Stomach smooth muscle (tissue), 2 donors: Measurements from ENCODE around the gene CDH11.

ENCODE experiments used
- H3K27ac ChIP-seq: one replicate; pipeline ENCODE4 v1.7.0; 2013; ENCODE audit warnings: mild to moderate bottlenecking, low read length, inconsistent platforms
- H3K27me3 ChIP-seq, 2 donors: one replicate each; pipeline ENCODE4 v1.7.0; 2013; ENCODE audit warnings: low read length in 2 of 2; ENCODE audit not compliant: insufficient read depth in 2 of 2, control insufficient read depth in 1 of 2
- H3K36me3 ChIP-seq, 2 donors: one replicate each; pipeline ENCODE4 v1.7.0; 2013; ENCODE audit warnings: low read length in 2 of 2; ENCODE audit not compliant: control insufficient read depth in 2 of 2, insufficient read depth in 2 of 2
- H3K4me1 ChIP-seq: one replicate; pipeline ENCODE4 v1.7.0; 2013; ENCODE audit warnings: low read length; ENCODE audit not compliant: control insufficient read depth, insufficient read depth
- H3K4me3 ChIP-seq, 2 donors: one replicate each; pipeline ENCODE4 v1.7.0; 2013; ENCODE audit warnings: low read length in 2 of 2
- H3K9ac ChIP-seq, 2 donors: one replicate each; pipeline ENCODE4 v1.7.0; 2013; ENCODE audit warnings: low read length in 2 of 2, mild to moderate bottlenecking in 1 of 2
- H3K9me3 ChIP-seq, 2 donors: one replicate each; pipeline ENCODE4 v1.7.0; 2013; ENCODE audit warnings: low read length in 2 of 2; ENCODE audit not compliant: control insufficient read depth in 2 of 2
- donor health status: healthy.
- donor health status: Pancreatic carcinoma.

CDH11 gene

DNA sequence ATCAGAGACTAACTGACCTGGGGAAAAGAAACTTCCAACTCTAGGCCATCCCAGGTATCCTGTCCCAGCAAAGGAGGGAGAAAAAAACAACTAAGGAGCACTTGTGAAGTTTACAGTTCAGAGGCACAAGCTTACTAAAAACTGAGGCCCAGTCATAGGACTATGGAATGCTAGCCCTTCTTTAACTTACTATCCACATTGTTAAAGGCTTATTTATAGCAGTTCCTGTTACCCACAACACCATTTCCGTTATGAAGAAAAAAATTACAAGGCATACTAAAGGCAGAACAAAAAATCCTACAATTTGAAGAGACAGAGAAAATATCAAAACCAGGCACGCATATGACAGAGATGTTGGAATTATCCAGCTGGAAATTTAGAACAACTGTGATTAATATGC is 159.1 kb downstream of the CDH11 start:
- Histone ChIP-seq H3K4me3 (no peak overlapping the region), H3K36me3 (peaks cover 8 to 14% of the 10 kb centered on the region in 2 donors), H3K4me1 (no peaks in the 10 kb centered on the region), H3K27ac (no peak overlapping the region), H3K27me3 (no peaks in the 10 kb centered on the region), H3K9me3 (no peaks in the 10 kb centered on the region), H3K9ac (no peak overlapping the region)

DNA sequence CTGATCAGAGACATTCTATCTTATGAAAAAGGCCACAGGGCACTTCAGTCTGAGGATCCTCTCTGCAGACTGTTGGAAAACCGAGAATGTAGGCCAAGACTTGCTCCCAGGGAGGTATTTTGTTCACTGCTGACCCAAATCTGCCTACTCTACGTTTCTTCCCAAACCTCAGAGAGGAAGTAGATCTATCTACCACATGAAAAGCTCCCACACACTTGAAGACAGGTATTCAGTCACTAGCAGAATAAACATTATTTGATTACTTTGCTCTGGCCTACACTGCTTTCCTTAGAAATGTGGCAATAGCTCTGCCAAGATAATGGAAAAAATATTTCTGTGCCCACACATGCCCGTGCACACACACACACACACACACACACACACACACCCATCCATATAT is 164.6 kb downstream of the CDH11 start:
- Histone ChIP-seq H3K36me3 (peaks cover 0 to 14% of the 10 kb centered on the region in 2 donors), H3K4me3 (no peak overlapping the region), H3K27ac (no peak overlapping the region), H3K27me3 (no peaks in the 10 kb centered on the region), H3K9ac (no peak overlapping the region), H3K4me1 (peaks cover 4% of the 10 kb centered on the region), H3K9me3 (no peaks in the 10 kb centered on the region)

DNA sequence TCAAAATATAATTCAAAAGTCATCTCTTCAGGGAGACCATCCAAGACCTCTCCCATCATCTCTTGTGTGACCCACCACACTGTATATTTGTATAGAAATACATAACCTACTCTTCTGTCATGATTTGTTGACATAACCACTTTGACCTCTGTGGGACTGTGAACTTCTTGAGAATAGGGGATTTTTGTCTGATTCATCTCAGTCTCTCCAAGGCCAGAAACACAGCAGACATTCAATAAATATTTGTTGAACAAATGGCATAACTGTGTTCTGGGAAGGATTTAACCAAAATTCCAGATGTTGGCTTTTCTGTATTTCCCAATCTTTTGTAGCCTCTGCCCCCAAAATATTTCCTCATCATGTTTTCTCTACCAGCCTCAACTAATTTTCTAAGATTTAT is 169.7 kb downstream of the CDH11 start:
- no peaks in the 10 kb centered on the region for H3K9me3 ChIP-seq
- H3K27ac ChIP-seq = no peak overlapping the region
- no peak overlapping the region for H3K4me3 ChIP-seq
- no peaks in the 10 kb centered on the region for H3K27me3 ChIP-seq
- peaks cover 11% of the 10 kb centered on the region for H3K4me1 ChIP-seq
- H3K36me3 ChIP-seq = peaks cover 13 to 15% of the 10 kb centered on the region in 2 donors
- H3K9ac ChIP-seq = no peak overlapping the region

DNA sequence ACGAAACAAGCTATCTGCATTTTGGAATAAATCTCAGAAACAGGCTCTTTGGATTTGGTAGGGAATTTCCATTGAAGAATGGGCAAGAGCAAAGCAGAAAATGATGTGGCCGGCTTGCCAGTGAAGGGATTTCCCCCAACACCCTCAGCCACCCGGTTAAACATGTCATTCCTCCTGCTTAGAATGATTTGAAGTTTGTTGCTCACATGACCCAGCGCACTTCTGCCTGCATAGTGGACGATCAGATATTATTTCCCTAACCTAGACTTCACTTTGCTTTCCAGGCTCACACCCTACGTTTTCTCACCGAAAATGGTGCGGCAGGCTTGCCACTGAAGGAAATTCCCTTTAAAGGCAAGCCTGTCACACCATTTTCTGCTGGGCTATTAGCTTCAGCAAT is 170.7 kb downstream of the CDH11 start:
- H3K4me3 ChIP-seq = no peak overlapping the region
- no peaks in the 10 kb centered on the region for H3K27me3 ChIP-seq
- no peak overlapping the region for H3K9ac ChIP-seq
- H3K36me3 ChIP-seq = peaks cover 13 to 15% of the 10 kb centered on the region in 2 donors
- peaks cover 9% of the 10 kb centered on the region for H3K4me1 ChIP-seq
- no peaks in the 10 kb centered on the region for H3K9me3 ChIP-seq
- H3K27ac ChIP-seq = no peak overlapping the region

DNA sequence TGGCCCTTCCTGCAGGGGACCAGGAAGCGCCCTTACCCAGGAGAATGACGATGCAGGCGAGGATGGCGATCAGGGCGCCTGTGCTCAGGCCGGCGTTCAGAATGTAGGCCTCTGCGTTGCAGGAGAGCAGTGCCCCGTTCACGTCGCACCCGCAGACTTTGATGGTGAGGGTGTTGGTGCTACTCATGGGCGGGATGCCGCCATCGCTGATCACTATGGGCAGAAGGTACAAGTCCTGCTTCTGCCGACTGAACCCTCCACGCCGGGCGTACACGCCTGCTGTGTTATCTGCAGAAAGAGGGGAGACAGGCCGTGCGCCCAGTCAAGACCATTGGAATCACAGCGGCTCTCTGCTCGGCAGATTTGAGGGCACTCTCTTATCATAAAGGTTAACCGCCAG is 171.1 kb downstream of the CDH11 start:
- Histone ChIP-seq H3K4me3 (no peak overlapping the region), H3K9ac (no peak overlapping the region), H3K36me3 (peaks cover 13 to 15% of the 10 kb centered on the region in 2 donors), H3K27me3 (no peaks in the 10 kb centered on the region), H3K9me3 (no peaks in the 10 kb centered on the region), H3K4me1 (peaks cover 9% of the 10 kb centered on the region), H3K27ac (no peak overlapping the region)

DNA sequence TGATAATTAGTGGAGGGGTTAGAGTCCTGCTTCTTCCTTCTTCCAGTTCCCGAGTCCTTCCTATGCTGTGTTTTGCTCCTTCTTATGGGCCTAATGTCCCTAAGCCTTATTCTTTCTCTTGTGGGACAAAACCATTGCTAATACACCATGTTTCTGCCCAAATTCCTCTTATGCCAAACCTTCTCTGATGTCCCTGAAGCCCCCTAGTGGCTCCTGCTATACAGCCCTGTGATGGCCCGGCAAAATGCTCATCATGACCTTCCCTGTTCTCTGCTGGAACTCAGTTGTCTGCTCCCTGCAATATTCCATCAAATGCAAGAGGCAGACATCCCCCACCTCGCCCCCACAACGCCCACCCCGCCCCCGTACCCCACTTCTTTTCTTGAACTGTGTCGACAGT is 171.6 kb downstream of the CDH11 start:
- H3K27ac ChIP-seq = no peak overlapping the region
- no peaks in the 10 kb centered on the region for H3K9me3 ChIP-seq
- H3K27me3 ChIP-seq = no peaks in the 10 kb centered on the region
- peaks cover 9% of the 10 kb centered on the region for H3K4me1 ChIP-seq
- H3K4me3 ChIP-seq = no peak overlapping the region
- peaks cover 13 to 15% of the 10 kb centered on the region in 2 donors for H3K36me3 ChIP-seq
- H3K9ac ChIP-seq = no peak overlapping the region

DNA sequence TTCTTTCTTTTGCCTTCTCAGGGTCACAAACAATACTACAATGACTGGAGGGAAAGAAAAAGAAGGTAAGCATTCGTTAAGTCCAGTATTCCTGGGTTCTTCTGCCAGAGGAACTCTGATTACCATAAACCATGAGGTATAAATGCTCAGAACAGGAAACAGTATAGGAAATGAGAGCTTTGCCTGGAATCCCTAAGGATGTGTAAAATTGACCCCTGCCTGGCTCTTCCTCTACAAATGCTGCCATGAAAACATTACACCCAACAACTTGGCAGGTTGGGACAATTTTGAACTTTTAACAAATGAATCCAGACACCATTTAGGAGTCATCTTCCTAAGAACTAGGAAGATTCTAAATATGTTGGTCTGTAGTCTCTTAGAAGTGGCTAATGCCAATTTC is 173.8 kb downstream of the CDH11 start:
- no peak overlapping the region for H3K27ac ChIP-seq
- H3K9me3 ChIP-seq = no peaks in the 10 kb centered on the region
- no peak overlapping the region for H3K9ac ChIP-seq
- H3K36me3 ChIP-seq = peaks cover 13 to 15% of the 10 kb centered on the region in 2 donors
- peaks cover 9% of the 10 kb centered on the region for H3K4me1 ChIP-seq
- no peaks in the 10 kb centered on the region for H3K27me3 ChIP-seq
- no peak overlapping the region for H3K4me3 ChIP-seq

DNA sequence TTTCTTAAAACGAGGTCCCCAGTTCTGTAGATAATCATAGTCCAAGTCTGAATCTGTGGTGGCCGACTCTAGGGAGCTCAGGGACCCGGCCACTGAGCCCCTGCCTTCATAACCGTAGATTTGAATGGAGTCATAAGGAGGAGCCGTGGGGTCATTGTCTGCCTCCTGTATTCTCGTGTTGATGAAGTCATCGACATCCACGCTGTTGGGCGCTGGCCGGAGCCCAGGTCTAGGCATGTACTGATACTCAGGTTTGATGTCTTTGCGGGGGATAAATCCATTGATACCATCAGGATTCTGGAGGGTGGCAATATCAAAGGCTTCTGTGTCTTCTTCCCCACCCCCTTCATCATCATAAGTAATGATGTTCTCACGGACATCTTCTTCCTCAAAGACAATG is 174.2 kb downstream of the CDH11 start:
- Histone ChIP-seq H3K9me3 (no peaks in the 10 kb centered on the region), H3K36me3 (peaks cover 13 to 15% of the 10 kb centered on the region in 2 donors), H3K4me3 (no peak overlapping the region), H3K4me1 (peaks cover 9% of the 10 kb centered on the region), H3K9ac (no peak overlapping the region), H3K27ac (no peak overlapping the region), H3K27me3 (no peaks in the 10 kb centered on the region)

DNA sequence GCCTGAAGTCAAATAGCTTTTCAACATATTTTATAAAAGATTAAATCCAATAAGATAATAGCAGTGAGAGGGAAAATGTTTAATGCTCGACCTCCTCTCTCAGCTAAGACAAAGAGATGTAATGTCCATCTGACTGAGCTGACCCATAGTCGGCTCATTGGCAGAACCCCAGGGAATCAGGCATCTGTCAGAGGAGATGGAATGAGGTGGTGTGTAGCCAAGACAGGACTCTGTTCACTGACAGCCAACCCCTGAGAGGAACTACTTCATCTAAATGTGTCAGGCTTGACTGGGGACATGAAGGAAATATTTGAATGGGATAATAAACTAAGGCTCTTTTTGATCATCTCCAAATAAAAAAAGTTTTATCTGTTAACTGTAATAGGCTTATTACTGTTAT is 188.0 kb downstream of the CDH11 start:
- Histone ChIP-seq H3K27me3 (no peaks in the 10 kb centered on the region), H3K4me3 (no peak overlapping the region), H3K27ac (no peak overlapping the region), H3K4me1 (no peaks in the 10 kb centered on the region), H3K36me3 (no peaks in the 10 kb centered on the region), H3K9ac (no peak overlapping the region), H3K9me3 (no peaks in the 10 kb centered on the region)

DNA sequence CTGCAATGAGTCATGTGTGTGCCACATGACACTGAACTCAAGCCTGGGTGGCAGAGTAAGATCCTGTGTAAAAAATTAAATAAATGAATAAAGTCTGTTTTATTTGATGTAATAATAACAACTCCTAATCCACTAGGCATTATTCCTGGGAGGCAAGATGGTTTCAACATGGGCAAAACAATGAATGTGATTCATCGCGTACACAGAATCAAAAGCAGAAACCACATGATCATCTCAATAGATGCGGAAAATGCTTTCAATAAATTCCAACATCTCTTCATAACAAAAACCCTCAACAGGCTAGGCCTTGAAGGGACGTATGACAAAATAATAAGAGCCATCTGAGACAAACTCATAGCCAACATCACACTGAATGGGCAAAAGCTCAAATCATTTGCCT is 195.4 kb downstream of the CDH11 start:
- Histone ChIP-seq H3K4me3 (no peak overlapping the region), H3K4me1 (no peaks in the 10 kb centered on the region), H3K9me3 (no peaks in the 10 kb centered on the region), H3K27me3 (no peaks in the 10 kb centered on the region), H3K27ac (no peak overlapping the region), H3K36me3 (no peaks in the 10 kb centered on the region), H3K9ac (no peak overlapping the region)

DNA sequence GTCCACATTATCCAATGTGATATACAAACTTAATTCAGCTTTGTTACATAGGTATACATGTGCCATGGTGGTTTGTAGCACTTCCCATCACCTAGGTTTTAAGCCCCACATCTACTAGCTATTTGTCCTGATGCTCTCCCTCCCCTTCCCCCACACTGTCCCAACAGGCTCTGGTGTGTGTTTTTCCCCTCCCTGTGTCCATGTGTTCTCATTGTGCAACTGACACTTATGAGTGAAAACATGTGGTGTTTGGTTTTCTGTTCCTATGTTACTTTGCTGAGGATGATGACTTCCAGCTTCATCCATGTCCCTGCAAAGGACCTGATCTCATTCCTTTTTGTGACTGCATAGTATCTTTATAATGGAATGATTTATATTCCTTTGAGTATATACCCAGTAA is 196.7 kb downstream of the CDH11 start:
- no peaks in the 10 kb centered on the region for H3K4me1 ChIP-seq
- no peak overlapping the region for H3K9ac ChIP-seq
- no peak overlapping the region for H3K27ac ChIP-seq
- no peak overlapping the region for H3K4me3 ChIP-seq
- H3K27me3 ChIP-seq = no peaks in the 10 kb centered on the region
- no peaks in the 10 kb centered on the region for H3K36me3 ChIP-seq
- no peaks in the 10 kb centered on the region for H3K9me3 ChIP-seq
